Activated naive CD8-positive, alpha-beta T cell treated with anti-CD3 and anti-CD28 coated beads for 36 hours (primary cell): ENCODE results near the gene CHRM5. TPM values are rescaled to one million over a fixed set of nuclear protein-coding genes. Genes with fewer than 3 reads are reported as not detected.

Experiments
- total RNA-seq, 2 experiments: library from RNA; stranded (reverse); gene quantifications; one replicate each; pipeline ENCODE4 v1.2.3, GENCODE V29; 2021

Gene CHRM5
- total RNA-seq, 2 experiments from 2014 or later: not detected

Other genes with a start within 250 kb of the CHRM5 start
- gene AVEN, start 70.7 kb downstream of the CHRM5 start, total RNA-seq: 10 to 100 TPM; 14.9 to 15.3 TPM
- 10 to 100 TPM; 56.3 to 63.0 TPM for gene EMC7, start 133.4 kb downstream of the CHRM5 start, total RNA-seq
- 1 to 10 TPM; 2.7 to 2.8 TPM for gene PGBD4, start 133.6 kb downstream of the CHRM5 start, total RNA-seq
- 10 to 100 TPM; 36.2 to 37.0 TPM for gene KATNBL1, start 241.6 kb downstream of the CHRM5 start, total RNA-seq